Upper lobe of left lung (tissue), 6 donors: ENCODE data around the gene MON1A. TPM values are rescaled to one million over a fixed set of nuclear protein-coding genes. Genes with fewer than 3 reads are reported as not detected.

Experiments
- ATAC-seq, 2 donors: fragments of 200-7000 bp; cut with Tn5 transposase; one replicate each; pipeline ENCODE4 v1.9.1; 2022; ENCODE audit warnings: mild to moderate bottlenecking in 2 of 2, moderate library complexity in 2 of 2; ENCODE audit not compliant: low FRiP score in 2 of 2
- DNase-seq, 2 donors: peaks; one replicate each; pipeline ENCODE4 v3.0.0-alpha.2; 2019 to 2020
- H3K27ac ChIP-seq, 4 donors: fragments of 200-600 bp; sonication (generic); one replicate each; pipeline ENCODE4 v1.5.1; 2016 to 2019
- H3K27me3 ChIP-seq, 4 donors: fragments of 200-600 bp; sonication (generic); one replicate each; pipeline ENCODE4 v1.5.1; 2017 to 2019
- H3K36me3 ChIP-seq, 4 donors: fragments of 200-600 bp; sonication (generic); one replicate each; pipeline ENCODE4 v1.5.1; 2016 to 2019
- H3K4me1 ChIP-seq, 4 donors: fragments of 200-600 bp; sonication (generic); one replicate each; pipeline ENCODE4 v1.5.1; 2018 to 2019
- H3K4me3 ChIP-seq, 4 donors: fragments of 200-600 bp; sonication (generic); one replicate each; pipeline ENCODE4 v1.5.1; 2017 to 2019; ENCODE audit warnings: mild to moderate bottlenecking in 2 of 4, moderate library complexity in 1 of 4
- H3K9me3 ChIP-seq, 4 donors: fragments of 200-600 bp; sonication (generic); one replicate each; pipeline ENCODE4 v1.5.1; 2018 to 2019
- EP300 ChIP-seq, 4 donors: sonication (generic); formaldehyde crosslinking; IDR thresholded peaks; one replicate each; pipeline ENCODE4 v1.5.1; 2017; ENCODE audit warnings: antibody characterized with exemption in 4 of 4, control low read depth in 2 of 4
- POLR2A ChIP-seq, 4 donors: fragments of 450-650 bp; IDR thresholded peaks; one replicate each; pipeline ENCODE4 v1.5.1; 2016 to 2017; ENCODE audit warnings: antibody characterized with exemption in 4 of 4, mild to moderate bottlenecking in 2 of 4
- POLR2AphosphoS5 ChIP-seq, 2 donors: sonication (generic); formaldehyde crosslinking; IDR thresholded peaks; one replicate each; pipeline ENCODE4 v1.5.1; 2017; ENCODE audit warnings: antibody characterized with exemption in 2 of 2
- WGBS, 2 donors: methylation state at CpG; one replicate each; pipeline ENCODE4 v1.1.5; 2017 to 2018; 5-methylcytosine and 5-hydroxymethylcytosine counted together
- total RNA-seq, 6 donors: library from RNA; depleted of rRNA in 4 of 6; stranded (reverse); fragments of >200 nt in 4 of 6; gene quantifications; one replicate each; pipeline versions ENCODE4 v1.1.0 to v1.2.1, GENCODE V29; 2016 to 2021
- TF ChIP-seq, protein P1 (sequence below), 6 experiments: fragments of 450-650 bp in 4 of 6; fragments of 200-600 bp in 2 of 6; sonication (generic) in 2 of 6; IDR thresholded peaks; one replicate each; pipeline ENCODE4 v1.5.1; 2016 to 2019; ENCODE audit warnings: antibody characterized with exemption in 6 of 6
- donor health status: DM: no; HTN: no; CAD: no; lungs with moderate emphysema.
- donor health status: DM: no; HTN: yes; CAD: no; lungs with severe emphysema.

MON1A gene
- total RNA-seq, 6 donors from 2014 or later = 8.0 to 28.3 (median 15.0) TPM

DNA sequence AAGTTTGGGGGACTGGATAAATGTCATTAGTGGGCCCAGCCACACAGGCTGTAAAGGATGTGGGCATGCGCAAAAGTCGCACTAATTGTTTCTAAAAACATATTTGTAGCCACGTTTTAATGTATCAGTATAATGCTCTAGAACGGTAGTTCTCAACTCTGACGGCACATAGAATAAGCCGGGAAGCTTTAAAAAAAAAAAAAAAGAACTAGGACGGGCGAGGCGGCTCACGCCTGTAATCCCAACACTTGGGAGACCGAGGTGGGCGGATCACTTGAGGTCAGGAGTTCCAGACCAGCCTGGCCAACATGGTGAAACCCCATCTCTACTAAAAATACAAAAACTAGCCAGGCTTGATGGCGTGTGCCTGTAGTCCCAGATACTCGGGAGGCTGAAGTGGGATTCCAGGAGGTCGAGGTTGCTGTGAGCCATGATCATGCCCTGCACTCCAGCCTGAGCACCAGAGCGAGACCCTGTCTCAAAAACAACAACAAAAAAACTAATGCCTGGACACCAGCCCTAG lies 618 bp upstream of the MON1A start:
- peaks cover 15 to 26% (median 18%) of the 10 kb centered on the region in 4 donors for H3K4me1 ChIP-seq
- no peak for DNase-seq
- no peaks in the 10 kb centered on the region for H3K36me3 ChIP-seq
- WGBS, 2 donors = 61 to 62% methylated on average over 16 of the region's 16 CpGs
- no peaks in the 10 kb centered on the region for H3K27me3 ChIP-seq
- TF ChIP-seq POLR2AphosphoS5 (IDR thresholded peaks at IDR 0.05) (no peak), EP300 (IDR thresholded peaks at IDR 0.05) (no peak), POLR2A (IDR thresholded peaks at IDR 0.05) (no peak)
- TF ChIP-seq, protein P1, sequence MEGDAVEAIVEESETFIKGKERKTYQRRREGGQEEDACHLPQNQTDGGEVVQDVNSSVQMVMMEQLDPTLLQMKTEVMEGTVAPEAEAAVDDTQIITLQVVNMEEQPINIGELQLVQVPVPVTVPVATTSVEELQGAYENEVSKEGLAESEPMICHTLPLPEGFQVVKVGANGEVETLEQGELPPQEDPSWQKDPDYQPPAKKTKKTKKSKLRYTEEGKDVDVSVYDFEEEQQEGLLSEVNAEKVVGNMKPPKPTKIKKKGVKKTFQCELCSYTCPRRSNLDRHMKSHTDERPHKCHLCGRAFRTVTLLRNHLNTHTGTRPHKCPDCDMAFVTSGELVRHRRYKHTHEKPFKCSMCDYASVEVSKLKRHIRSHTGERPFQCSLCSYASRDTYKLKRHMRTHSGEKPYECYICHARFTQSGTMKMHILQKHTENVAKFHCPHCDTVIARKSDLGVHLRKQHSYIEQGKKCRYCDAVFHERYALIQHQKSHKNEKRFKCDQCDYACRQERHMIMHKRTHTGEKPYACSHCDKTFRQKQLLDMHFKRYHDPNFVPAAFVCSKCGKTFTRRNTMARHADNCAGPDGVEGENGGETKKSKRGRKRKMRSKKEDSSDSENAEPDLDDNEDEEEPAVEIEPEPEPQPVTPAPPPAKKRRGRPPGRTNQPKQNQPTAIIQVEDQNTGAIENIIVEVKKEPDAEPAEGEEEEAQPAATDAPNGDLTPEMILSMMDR (IDR thresholded peaks at IDR 0.05) = no peak
- no peaks in the 10 kb centered on the region for H3K9me3 ChIP-seq
- peak overlapping the region in 3 of 4 donors; percentile 53 to 90 (median 73) for H3K4me3 ChIP-seq
- peak overlapping the region; percentile 72 to 88 (median 84) for H3K27ac ChIP-seq
- peak in 1 of 2 donors; percentile 19 for ATAC-seq

DNA sequence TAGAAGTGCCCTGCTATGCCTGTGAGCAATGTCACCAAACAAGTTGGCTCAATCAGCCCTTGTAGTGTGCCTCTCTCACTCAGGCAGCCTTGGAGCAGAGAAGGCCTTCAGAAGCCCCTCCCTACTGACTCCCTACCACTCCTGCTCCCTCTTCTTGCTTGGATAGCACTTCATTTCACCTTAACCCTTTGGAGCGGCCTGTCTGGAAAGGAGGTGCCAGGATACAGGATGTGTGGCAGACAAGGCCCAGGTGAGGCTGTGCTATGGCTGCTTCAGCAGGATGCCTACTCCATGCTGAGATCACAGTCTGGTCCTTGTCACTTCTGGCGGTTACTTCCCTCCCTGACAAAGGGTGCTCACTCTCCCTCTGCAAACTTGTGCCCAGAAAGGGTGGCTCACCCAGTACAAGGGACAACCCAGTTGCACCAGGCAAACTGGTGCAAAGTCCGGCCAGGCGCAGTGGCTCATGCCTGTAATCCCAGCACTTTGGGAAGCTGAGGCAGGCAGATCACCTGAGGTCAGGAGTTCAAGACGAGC lies 1.1 kb downstream of the MON1A start:
- H3K27me3 ChIP-seq = no peaks in the 10 kb centered on the region
- H3K4me3 ChIP-seq = peak overlapping the region in 3 of 4 donors; percentile 53 to 90 (median 73)
- peak overlapping the region; percentile 19 to 83 (median 66) for H3K27ac ChIP-seq
- DNase-seq (peak in 1 of 2 donors; percentile 55), ATAC-seq (peak in 1 of 2 donors; percentile 68)
- 62 to 64% methylated on average over 4 to 5 of the region's 5 CpGs for WGBS, 2 donors
- H3K36me3 ChIP-seq = no peaks in the 10 kb centered on the region
- H3K9me3 ChIP-seq = no peaks in the 10 kb centered on the region
- TF ChIP-seq POLR2AphosphoS5 (IDR thresholded peaks at IDR 0.05) = no peak
- TF ChIP-seq, protein P1 (IDR thresholded peaks at IDR 0.05) = no peak
- TF ChIP-seq POLR2A (IDR thresholded peaks at IDR 0.05) = no peak
- TF ChIP-seq EP300 (IDR thresholded peaks at IDR 0.05) = no peak
- peaks cover 15 to 26% (median 18%) of the 10 kb centered on the region in 4 donors for H3K4me1 ChIP-seq

DNA sequence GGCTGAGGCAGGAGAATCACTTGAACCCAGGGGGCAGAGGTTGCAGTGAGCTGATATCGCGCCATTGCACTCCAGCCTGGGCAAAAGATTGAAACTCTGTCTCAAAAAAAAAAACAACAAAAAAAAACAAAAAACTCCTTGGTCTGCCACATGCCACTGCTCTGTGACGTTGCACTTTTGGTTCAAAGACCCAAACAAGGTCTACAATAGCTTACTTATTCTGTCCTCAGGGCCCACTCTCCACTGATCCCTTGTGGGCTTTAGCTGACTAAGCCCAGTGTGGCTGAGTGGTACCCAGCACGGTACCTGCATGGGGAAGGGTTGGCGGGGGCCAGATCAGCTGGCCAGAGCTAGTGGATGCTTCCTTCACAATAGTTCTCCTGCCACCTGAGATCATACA lies 1.8 kb downstream of the MON1A start:
- H3K36me3 ChIP-seq = no peaks in the 10 kb centered on the region
- WGBS, 2 donors = 84 to 92% methylated on average over 4 to 5 of the region's 5 CpGs
- H3K9me3 ChIP-seq = no peaks in the 10 kb centered on the region
- TF ChIP-seq POLR2AphosphoS5 (IDR thresholded peaks at IDR 0.05) = no peak
- no peak for TF ChIP-seq EP300 (IDR thresholded peaks at IDR 0.05)
- TF ChIP-seq, protein P1 (IDR thresholded peaks at IDR 0.05) = no peak
- TF ChIP-seq POLR2A (IDR thresholded peaks at IDR 0.05) = no peak
- DNase-seq (no peak), ATAC-seq (no peak)
- no peak overlapping the region for H3K4me3 ChIP-seq
- peaks cover 15 to 26% (median 18%) of the 10 kb centered on the region in 4 donors for H3K4me1 ChIP-seq
- no peaks in the 10 kb centered on the region for H3K27me3 ChIP-seq
- H3K27ac ChIP-seq = peak overlapping the region; percentile 19 to 83 (median 53)

DNA sequence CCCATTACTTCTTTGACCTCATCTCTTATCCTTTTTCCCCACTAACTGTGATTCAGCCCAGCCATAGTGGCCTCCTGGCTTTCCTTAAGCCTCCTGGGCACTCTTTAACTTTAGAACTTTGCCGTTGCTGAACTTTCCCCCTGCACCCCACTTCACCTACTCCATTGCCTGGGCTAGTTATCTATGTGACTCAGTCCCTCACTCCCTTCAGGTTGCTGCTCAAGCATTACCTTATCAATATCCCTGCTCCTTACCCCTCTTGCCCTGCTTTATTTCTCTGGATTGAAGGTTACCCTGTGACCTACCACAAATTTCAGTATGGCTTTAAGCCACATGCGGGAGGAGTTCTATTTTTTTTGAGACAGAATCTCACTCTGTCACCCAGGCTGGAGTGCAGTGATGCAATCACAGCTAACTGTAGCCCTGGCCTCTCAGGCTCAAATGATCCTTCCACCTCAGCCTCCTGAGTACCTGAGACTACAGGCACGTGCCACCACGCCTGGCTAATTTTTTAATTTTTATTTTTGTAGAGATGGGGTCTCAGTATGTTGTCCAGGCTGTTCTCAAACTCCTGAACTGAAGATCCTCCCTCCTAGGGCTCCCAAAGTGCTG lies 3.4 kb downstream of the MON1A start:
- Histone ChIP-seq H3K27ac (no peak overlapping the region), H3K9me3 (no peaks in the 10 kb centered on the region), H3K4me3 (no peak overlapping the region), H3K4me1 (peaks cover 15 to 26% (median 18%) of the 10 kb centered on the region in 4 donors), H3K36me3 (no peaks in the 10 kb centered on the region), H3K27me3 (no peaks in the 10 kb centered on the region)
- DNase-seq (no peak), ATAC-seq (no peak)
- 72 to 81% methylated on average over 4 of the region's 4 CpGs for WGBS, 2 donors
- TF ChIP-seq POLR2AphosphoS5 (IDR thresholded peaks at IDR 0.05) (no peak), POLR2A (IDR thresholded peaks at IDR 0.05) (no peak), EP300 (IDR thresholded peaks at IDR 0.05) (no peak)
- TF ChIP-seq, protein P1 (IDR thresholded peaks at IDR 0.05) = no peak
